Esophagus muscularis mucosa (tissue), 4 donors: ENCODE data around the gene CAMK1D.

ENCODE experiments used
- EP300 ChIP-seq: sonication (generic); formaldehyde crosslinking; IDR thresholded peaks from one replicate; pipeline ENCODE4 v1.6.1; 2017; ENCODE audit warnings: antibody characterized with exemption
- POLR2A ChIP-seq: fragments of 450-650 bp; IDR thresholded peaks from one replicate; pipeline ENCODE4 v1.6.1; 2017; ENCODE audit warnings: antibody characterized with exemption, moderate library complexity, mild to moderate bottlenecking, low read depth
- POLR2AphosphoS5 ChIP-seq, 2 donors: sonication (generic); formaldehyde crosslinking; IDR thresholded peaks; one replicate each; pipeline ENCODE4 v1.6.1; 2017; ENCODE audit warnings: antibody characterized with exemption in 2 of 2
- TF ChIP-seq, protein P1 (sequence below), 3 experiments: fragments of 200-600 bp in 2 of 3; fragments of 450-650 bp in 1 of 3; sonication (generic) in 2 of 3; IDR thresholded peaks; one replicate each; pipeline ENCODE4 v1.5.1; 2017 to 2019; ENCODE audit warnings: antibody characterized with exemption in 3 of 3, mild to moderate bottlenecking in 2 of 3, moderate library complexity in 1 of 3

GRCh38 chr10:12828736-12829135 is 479.4 kb downstream of the CAMK1D start:
- TF ChIP-seq, protein P1, sequence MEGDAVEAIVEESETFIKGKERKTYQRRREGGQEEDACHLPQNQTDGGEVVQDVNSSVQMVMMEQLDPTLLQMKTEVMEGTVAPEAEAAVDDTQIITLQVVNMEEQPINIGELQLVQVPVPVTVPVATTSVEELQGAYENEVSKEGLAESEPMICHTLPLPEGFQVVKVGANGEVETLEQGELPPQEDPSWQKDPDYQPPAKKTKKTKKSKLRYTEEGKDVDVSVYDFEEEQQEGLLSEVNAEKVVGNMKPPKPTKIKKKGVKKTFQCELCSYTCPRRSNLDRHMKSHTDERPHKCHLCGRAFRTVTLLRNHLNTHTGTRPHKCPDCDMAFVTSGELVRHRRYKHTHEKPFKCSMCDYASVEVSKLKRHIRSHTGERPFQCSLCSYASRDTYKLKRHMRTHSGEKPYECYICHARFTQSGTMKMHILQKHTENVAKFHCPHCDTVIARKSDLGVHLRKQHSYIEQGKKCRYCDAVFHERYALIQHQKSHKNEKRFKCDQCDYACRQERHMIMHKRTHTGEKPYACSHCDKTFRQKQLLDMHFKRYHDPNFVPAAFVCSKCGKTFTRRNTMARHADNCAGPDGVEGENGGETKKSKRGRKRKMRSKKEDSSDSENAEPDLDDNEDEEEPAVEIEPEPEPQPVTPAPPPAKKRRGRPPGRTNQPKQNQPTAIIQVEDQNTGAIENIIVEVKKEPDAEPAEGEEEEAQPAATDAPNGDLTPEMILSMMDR (IDR thresholded peaks at IDR 0.05): no peak
- TF ChIP-seq EP300 (no peak), POLR2A (no peak), POLR2AphosphoS5 (IDR thresholded peaks at IDR 0.05) (no peak)
